Liver (tissue), 9 donors: ENCODE measurements around the gene NIPAL3. TPM values are rescaled to one million over a fixed set of nuclear protein-coding genes. Genes with fewer than 3 reads are reported as not detected.

Experiments
- DNase-seq: peaks from one replicate; pipeline ENCODE4 v3.0.0-alpha.2; 2017; ENCODE audit warnings: low spot score
- H3K27ac ChIP-seq, 2 donors: one replicate each; pipeline ENCODE4 v1.7.0; 2013; ENCODE audit warnings: inconsistent platforms in 2 of 2, low read length in 2 of 2, control low read depth in 1 of 2, low read depth in 1 of 2, mild to moderate bottlenecking in 1 of 2
- H3K27me3 ChIP-seq, 4 donors: one replicate each; pipeline versions ENCODE4 v1.6.1 to v1.7.0; 2013; ENCODE audit warnings: low read length in 3 of 4, inconsistent platforms in 1 of 4, mild to moderate bottlenecking in 1 of 4, moderate library complexity in 1 of 4; ENCODE audit not compliant: control insufficient read depth in 4 of 4, insufficient read depth in 4 of 4
- H3K36me3 ChIP-seq, 4 donors: one replicate each; pipeline versions ENCODE4 v1.6.1 to v1.7.0; 2013; ENCODE audit warnings: low read length in 3 of 4, mild to moderate bottlenecking in 3 of 4, low read depth in 1 of 4, moderate library complexity in 1 of 4; ENCODE audit not compliant: control insufficient read depth in 4 of 4, insufficient read depth in 3 of 4
- H3K4me1 ChIP-seq, 4 donors: one replicate each; pipeline versions ENCODE4 v1.6.1 to v1.7.0; 2013; ENCODE audit warnings: low read length in 3 of 4, mild to moderate bottlenecking in 3 of 4, moderate library complexity in 1 of 4; ENCODE audit not compliant: control insufficient read depth in 4 of 4, insufficient read depth in 4 of 4
- H3K4me3 ChIP-seq, 3 donors: one replicate each; pipeline versions ENCODE4 v1.6.1 to v1.7.0; 2013; ENCODE audit warnings: low read length in 3 of 3, control low read depth in 1 of 3, low read depth in 1 of 3, mild to moderate bottlenecking in 1 of 3
- H3K9ac ChIP-seq, 2 donors: one replicate each; pipeline ENCODE4 v1.7.0; 2013; ENCODE audit warnings: low read length in 2 of 2, mild to moderate bottlenecking in 2 of 2, moderate library complexity in 2 of 2, control low read depth in 1 of 2, low read depth in 1 of 2
- H3K9me3 ChIP-seq, 4 donors: one replicate each; pipeline versions ENCODE4 v1.6.1 to v1.7.0; 2013; ENCODE audit warnings: low read length in 3 of 4; ENCODE audit not compliant: control insufficient read depth in 4 of 4
- ATF3 ChIP-seq: IDR thresholded peaks from 2 replicates; pipeline ENCODE4 v1.6.1; 2016; ENCODE audit warnings: antibody characterized with exemption
- CTCF ChIP-seq: fragments of 150-350 bp; IDR thresholded peaks from 2 replicates; pipeline ENCODE4 v1.5.1; 2017; ENCODE audit warnings: improper control_type of control experiment, low read depth, low read length; ENCODE audit not compliant: missing input control
- EGR1 ChIP-seq, 2 donors: IDR thresholded peaks; 2 replicates each; pipeline ENCODE4 v1.6.1; 2016 to 2018; ENCODE audit warnings: antibody characterized with exemption in 2 of 2, low read depth in 2 of 2
- FOXA2 ChIP-seq: IDR thresholded peaks from 2 replicates; pipeline ENCODE4 v1.6.1; 2016; ENCODE audit warnings: antibody characterized with exemption
- GABPA ChIP-seq, 2 donors: IDR thresholded peaks in 1 of 2; conservative IDR thresholded peaks in 1 of 2; 2 replicates each; pipeline ENCODE4 v1.6.1; 2016; ENCODE audit warnings: antibody characterized with exemption in 2 of 2, mild to moderate bottlenecking in 1 of 2, moderate library complexity in 1 of 2
- HNF4A ChIP-seq, 2 donors: conservative IDR thresholded peaks; 2 replicates each; pipeline ENCODE4 v1.6.1; 2016; ENCODE audit warnings: antibody characterized with exemption in 2 of 2, mild to moderate bottlenecking in 2 of 2
- HNF4G ChIP-seq: IDR thresholded peaks from 2 replicates; pipeline ENCODE4 v1.6.1; 2016; ENCODE audit warnings: antibody characterized with exemption
- JUND ChIP-seq, 2 donors: IDR thresholded peaks; 2 replicates each; pipeline ENCODE4 v1.6.1; 2016; ENCODE audit warnings: antibody characterized with exemption in 2 of 2
- MAX ChIP-seq: IDR thresholded peaks from 2 replicates; pipeline ENCODE4 v1.6.1; 2016; ENCODE audit warnings: antibody characterized with exemption
- RAD21 ChIP-seq, 2 donors: IDR thresholded peaks; 2 replicates each; pipeline ENCODE4 v1.6.1; 2016; ENCODE audit warnings: antibody characterized with exemption in 2 of 2, mild to moderate bottlenecking in 2 of 2
- REST ChIP-seq: IDR thresholded peaks from 2 replicates; pipeline ENCODE4 v1.6.1; 2016; ENCODE audit warnings: antibody characterized with exemption, mild to moderate bottlenecking
- RXRA ChIP-seq, 2 donors: IDR thresholded peaks; 2 replicates each; pipeline ENCODE4 v1.6.1; 2017 to 2018; ENCODE audit warnings: antibody characterized with exemption in 2 of 2, mild to moderate bottlenecking in 1 of 2
- SP1 ChIP-seq: IDR thresholded peaks from 2 replicates; pipeline ENCODE4 v1.6.1; 2018; ENCODE audit warnings: antibody characterized with exemption, mild to moderate bottlenecking
- TAF1 ChIP-seq: conservative IDR thresholded peaks from 2 replicates; pipeline ENCODE4 v1.6.1; 2016; ENCODE audit warnings: antibody characterized with exemption, mild to moderate bottlenecking
- YY1 ChIP-seq: IDR thresholded peaks from 2 replicates; pipeline ENCODE4 v1.6.1; 2016; ENCODE audit warnings: antibody characterized with exemption, mild to moderate bottlenecking
- ZBTB33 ChIP-seq: IDR thresholded peaks from 2 replicates; pipeline ENCODE4 v1.6.1; 2016; ENCODE audit warnings: antibody characterized with exemption
- WGBS: extraction: QIAGEN DNeasy Blood & Tissue Kit; methylation state at CpG from one replicate; pipeline ENCODE4 v1.1.7; 2013; 5-methylcytosine and 5-hydroxymethylcytosine counted together
- polyA plus RNA-seq, 2 donors: library from polyadenylated mRNA; stranded (reverse) in 1 of 2; unstranded in 1 of 2; fragments of 200-250 nt in 1 of 2; fragments of >200 nt in 1 of 2; fragmentation: Nextera tagmentation in 1 of 2; extraction: Ambion mirVana in 1 of 2; gene quantifications; one replicate each; pipeline versions ENCODE4 v1.2.1 to v1.2.3, GENCODE V29; 2013 to 2015
- total RNA-seq, 2 donors: library from RNA; depleted of rRNA; stranded (reverse); fragments of >200 nt; gene quantifications; one replicate each; pipeline ENCODE4 v1.2.3, GENCODE V29; 2014
- donor health status: healthy.
- donor health status: healthy.
- donor health status: healthy.
- donor health status: healthy.
- donor health status: healthy.

Gene NIPAL3
- total and polyA plus RNA-seq, 4 donors = 3.0 to 12.0 (median 6.0) TPM

- no peak for TF ChIP-seq HNF4A (conservative IDR thresholded peaks at IDR 0.05)
- TF ChIP-seq FOXA2 = no peak
- no peak for TF ChIP-seq YY1
- TF ChIP-seq REST = no peak
- no peak for TF ChIP-seq JUND (IDR thresholded peaks at IDR 0.05)
- TF ChIP-seq RAD21 (IDR thresholded peaks at IDR 0.05) = no peak
- TF ChIP-seq EGR1 (IDR thresholded peaks at IDR 0.05; ENCODE audit: low read depth in 2 of 2) = no peak
- TF ChIP-seq ZBTB33 = no peak
- TF ChIP-seq ATF3 = no peak
These were observed 91.2 kb downstream of the NIPAL3 start for GRCh38 chr1:24506691-24507381.

GRCh38 chr1:24507405-24507804 lies 91.8 kb downstream of the NIPAL3 start:
- Histone ChIP-seq H3K36me3 (no peaks in the 10 kb centered on the region), H3K27ac (no peak overlapping the region), H3K27me3 (no peaks in the 10 kb centered on the region), H3K9me3 (no peaks in the 10 kb centered on the region), H3K4me3 (no peak overlapping the region), H3K4me1 (peaks cover 0 to 5% (median 2%) of the 10 kb centered on the region in 4 donors), H3K9ac (no peak overlapping the region)
- WGBS = 95% methylated on average over 5 of the region's 5 CpGs
- no peak for DNase-seq
- TF ChIP-seq CTCF = no peak
- no peak for TF ChIP-seq MAX
- TF ChIP-seq HNF4A (conservative IDR thresholded peaks at IDR 0.05) = no peak
- TF ChIP-seq EGR1 (IDR thresholded peaks at IDR 0.05; ENCODE audit: low read depth in 2 of 2) = no peak
- TF ChIP-seq TAF1 = no peak
- TF ChIP-seq GABPA (IDR thresholded peaks at IDR 0.05 in 1 of 2, conservative IDR thresholded peaks at IDR 0.05 in 1 of 2) = no peak
- no peak for TF ChIP-seq REST
- no peak for TF ChIP-seq ATF3
- no peak for TF ChIP-seq HNF4G
- TF ChIP-seq FOXA2 = no peak
- TF ChIP-seq ZBTB33 = no peak
- TF ChIP-seq RAD21 (IDR thresholded peaks at IDR 0.05) = no peak
- no peak for TF ChIP-seq RXRA (IDR thresholded peaks at IDR 0.05)
- TF ChIP-seq YY1 = no peak
- no peak for TF ChIP-seq SP1
- TF ChIP-seq JUND (IDR thresholded peaks at IDR 0.05) = no peak

More at GRCh38 chr1:24506691-24507381, 91.2 kb downstream of the NIPAL3 start:
- DNase-seq = no peak
- Histone ChIP-seq H3K9me3 (no peaks in the 10 kb centered on the region), H3K27ac (no peak overlapping the region), H3K4me1 (peaks cover 0 to 9% (median 4%) of the 10 kb centered on the region in 4 donors), H3K9ac (no peak overlapping the region), H3K36me3 (no peaks in the 10 kb centered on the region), H3K27me3 (no peaks in the 10 kb centered on the region), H3K4me3 (no peak overlapping the region)
- WGBS = 89% methylated on average over 5 of the region's 5 CpGs
